GM21717 (cell line): ENCODE measurements around the gene TMC1.
"Not testable (repeated sequence)": the region's sequence is repeated elsewhere in the genome, so short reads cannot be mapped to it uniquely, and the experiment has no call there.

Experiments used
- ATAC-seq: cut with Tn5 transposase; IDR thresholded peaks from one replicate; pipeline ENCODE4 v1.9.1; 2021; ENCODE audit warnings: mild to moderate bottlenecking, moderate library complexity; ENCODE audit not compliant: unreplicated experiment

Gene TMC1

GRCh38 chr9:72857624-72857996, 336.2 kb downstream of the TMC1 start:
- no peak for ATAC-seq

GRCh38 chr9:72858089-72858912, 336.9 kb downstream of the TMC1 start:
- no peak for ATAC-seq

GRCh38 chr9:72862788-72863187, 341.4 kb downstream of the TMC1 start:
- not testable (repeated sequence) for ATAC-seq

GRCh38 chr9:72863456-72864094, 342.2 kb downstream of the TMC1 start:
- ATAC-seq, result no peak

GRCh38 chr9:72864327-72864726, 342.9 kb downstream of the TMC1 start:
- ATAC-seq, result no peak

GRCh38 chr9:72871685-72872084, 350.3 kb downstream of the TMC1 start:
- no peak for ATAC-seq

- ATAC-seq, result no peak
Observed at GRCh38 chr9:72872718-72873117, 351.3 kb downstream of the TMC1 start.

- ATAC-seq, result no peak
Observed at GRCh38 chr9:72873456-72873855, 352.0 kb downstream of the TMC1 start.

- no peak for ATAC-seq
Observed at GRCh38 chr9:72874344-72874743, 352.9 kb downstream of the TMC1 start.

- ATAC-seq, result no peak
Observed at GRCh38 chr9:72875221-72875620, 353.8 kb downstream of the TMC1 start.

- ATAC-seq, result no peak
Observed at GRCh38 chr9:72880821-72881220, 359.4 kb downstream of the TMC1 start.

- ATAC-seq, result no peak
Observed at GRCh38 chr9:72882117-72882775, 360.8 kb downstream of the TMC1 start.

- ATAC-seq, result no peak
Observed at GRCh38 chr9:72883875-72884274, 362.5 kb downstream of the TMC1 start.

- ATAC-seq, result no peak
Observed at GRCh38 chr9:72884508-72884907, 363.1 kb downstream of the TMC1 start.
